Measurements from ENCODE around the gene SUN2. TPM values are rescaled to one million over a fixed set of nuclear protein-coding genes. Genes with fewer than 3 reads are reported as not detected.

Gene SUN2
- total and polyA plus RNA-seq, 4 donors: 58.6 to 220 (median 107) TPM

DNA sequence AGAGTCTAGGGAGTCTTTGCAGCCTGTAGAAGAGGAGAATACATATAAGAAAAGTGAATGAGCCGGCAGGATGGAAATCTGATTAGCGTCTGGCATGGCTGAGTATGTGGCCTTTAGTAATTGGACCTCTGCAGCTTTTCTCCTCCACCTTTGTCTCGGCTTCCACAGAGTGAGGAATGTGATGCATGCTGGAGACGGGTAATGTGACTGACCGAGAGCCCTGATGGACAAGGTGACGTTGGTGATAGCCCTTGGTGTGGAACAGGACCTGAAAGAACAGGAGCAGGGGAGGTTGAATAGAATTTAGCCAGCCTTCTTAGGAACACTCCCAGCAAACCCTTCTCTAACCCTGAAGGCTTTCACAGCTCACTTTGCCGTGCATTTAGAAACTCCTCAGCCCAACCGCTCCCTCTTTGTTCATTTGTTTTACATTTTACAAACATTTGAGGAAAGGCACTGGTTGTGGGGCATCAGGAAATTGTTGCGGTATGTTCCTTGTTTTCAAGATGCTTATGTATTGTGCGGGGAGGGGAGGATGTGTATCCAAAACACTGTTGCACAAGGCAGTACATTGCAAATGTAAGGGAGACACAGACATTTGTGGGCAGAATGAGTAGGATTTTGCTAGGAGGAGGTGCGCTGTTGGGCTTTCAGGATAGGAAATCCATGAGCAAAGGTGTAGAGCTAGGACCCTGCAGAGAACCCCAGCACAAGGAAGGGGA is 43.2 kb downstream of the SUN2 start:
- ATAC-seq (ENCODE audit: insufficient read depth, low FRiP score) (no peak), DNase-seq (no peak)
- Histone ChIP-seq H3K27ac (ENCODE audit: low read depth in 1 of 2, low read length in 1 of 2) (no peak overlapping the region), H3K9me3 (ENCODE audit: control insufficient read depth in 4 of 4, insufficient read depth in 3 of 4, low read length in 3 of 4) (peaks cover 0 to 1% (median 0%) of the 10 kb centered on the region in 4 donors), H3K27me3 (ENCODE audit: control insufficient read depth in 3 of 3, insufficient read depth in 3 of 3, low read length in 2 of 3) (no peaks in the 10 kb centered on the region), H3K9ac (ENCODE audit: insufficient read depth in 1 of 2, low read length in 2 of 2) (no peak overlapping the region), H3K36me3 (ENCODE audit: control insufficient read depth in 4 of 4, insufficient read depth in 4 of 4, low read length in 4 of 4) (peaks cover 9 to 19% (median 16%) of the 10 kb centered on the region in 4 donors), H3K4me1 (ENCODE audit: control insufficient read depth in 5 of 5, insufficient read depth in 5 of 5, low read length in 5 of 5) (peaks cover 0 to 22% (median 8%) of the 10 kb centered on the region in 5 donors), H3K4me3 (no peak overlapping the region)
- TF ChIP-seq, protein P1, sequence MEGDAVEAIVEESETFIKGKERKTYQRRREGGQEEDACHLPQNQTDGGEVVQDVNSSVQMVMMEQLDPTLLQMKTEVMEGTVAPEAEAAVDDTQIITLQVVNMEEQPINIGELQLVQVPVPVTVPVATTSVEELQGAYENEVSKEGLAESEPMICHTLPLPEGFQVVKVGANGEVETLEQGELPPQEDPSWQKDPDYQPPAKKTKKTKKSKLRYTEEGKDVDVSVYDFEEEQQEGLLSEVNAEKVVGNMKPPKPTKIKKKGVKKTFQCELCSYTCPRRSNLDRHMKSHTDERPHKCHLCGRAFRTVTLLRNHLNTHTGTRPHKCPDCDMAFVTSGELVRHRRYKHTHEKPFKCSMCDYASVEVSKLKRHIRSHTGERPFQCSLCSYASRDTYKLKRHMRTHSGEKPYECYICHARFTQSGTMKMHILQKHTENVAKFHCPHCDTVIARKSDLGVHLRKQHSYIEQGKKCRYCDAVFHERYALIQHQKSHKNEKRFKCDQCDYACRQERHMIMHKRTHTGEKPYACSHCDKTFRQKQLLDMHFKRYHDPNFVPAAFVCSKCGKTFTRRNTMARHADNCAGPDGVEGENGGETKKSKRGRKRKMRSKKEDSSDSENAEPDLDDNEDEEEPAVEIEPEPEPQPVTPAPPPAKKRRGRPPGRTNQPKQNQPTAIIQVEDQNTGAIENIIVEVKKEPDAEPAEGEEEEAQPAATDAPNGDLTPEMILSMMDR (IDR thresholded peaks at IDR 0.05; ENCODE audit: control extremely low read depth, extremely low read depth): no peak
- WGBS, 2 donors: 59 to 78% methylated on average over 11 of the region's 11 CpGs

DNA sequence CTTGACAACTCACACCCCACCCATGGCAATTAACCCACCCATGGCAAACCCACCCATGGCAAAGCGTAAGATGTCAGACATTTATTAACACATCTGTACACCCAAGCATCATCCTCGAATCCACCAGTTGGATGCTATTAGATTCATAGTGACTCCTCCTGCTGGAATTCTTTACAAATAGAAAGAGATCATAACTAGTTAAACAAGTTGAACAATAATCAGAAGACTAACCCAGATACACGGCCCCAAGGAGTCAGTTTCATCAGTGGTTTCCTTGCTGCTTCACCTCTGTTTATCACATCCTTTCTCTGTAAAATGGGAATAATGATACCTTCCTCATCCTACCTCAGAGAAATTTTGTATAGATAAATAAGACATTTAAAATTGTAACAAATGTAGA is 44.9 kb downstream of the SUN2 start:
- ATAC-seq (ENCODE audit: insufficient read depth, low FRiP score): no peak
- no peak for DNase-seq
- no peak overlapping the region for H3K27ac ChIP-seq (ENCODE audit: low read depth in 1 of 2, low read length in 1 of 2)
- H3K36me3 ChIP-seq (ENCODE audit: control insufficient read depth in 4 of 4, insufficient read depth in 4 of 4, low read length in 4 of 4): peaks cover 0 to 12% (median 2%) of the 10 kb centered on the region in 4 donors
- H3K27me3 ChIP-seq (ENCODE audit: control insufficient read depth in 3 of 3, insufficient read depth in 3 of 3, low read length in 2 of 3): no peaks in the 10 kb centered on the region
- TF ChIP-seq, protein P1 (IDR thresholded peaks at IDR 0.05; ENCODE audit: control extremely low read depth, extremely low read depth): no peak
- 81% methylated on average over 3 of the region's 3 CpGs for WGBS, 2 donors
- H3K9ac ChIP-seq (ENCODE audit: insufficient read depth in 1 of 2, low read length in 2 of 2): no peak overlapping the region
- H3K4me1 ChIP-seq (ENCODE audit: control insufficient read depth in 5 of 5, insufficient read depth in 5 of 5, low read length in 5 of 5): peaks cover 10 to 25% (median 18%) of the 10 kb centered on the region in 5 donors
- H3K4me3 ChIP-seq: no peak overlapping the region
- H3K9me3 ChIP-seq (ENCODE audit: control insufficient read depth in 4 of 4, insufficient read depth in 3 of 4, low read length in 3 of 4): no peaks in the 10 kb centered on the region

DNA sequence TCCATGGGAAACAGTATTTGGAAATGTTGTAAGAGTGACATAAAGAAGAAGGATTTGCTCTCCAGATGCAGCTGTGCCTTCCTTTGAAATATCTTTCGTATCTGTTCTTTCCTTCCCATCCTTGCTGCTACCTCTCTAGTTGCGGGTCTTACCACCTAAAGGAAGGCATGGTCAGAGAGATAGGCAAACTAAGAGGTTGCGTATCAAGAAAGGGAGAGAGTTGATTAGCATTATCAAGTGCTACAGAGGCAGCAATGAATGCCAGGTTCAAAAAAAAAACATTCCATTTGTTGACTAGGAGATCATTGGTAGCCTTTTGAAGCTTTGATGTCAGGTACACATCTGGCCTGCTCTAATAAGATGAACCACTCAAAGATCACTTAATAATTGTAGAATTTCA is 45.4 kb downstream of the SUN2 start:
- WGBS, 2 donors: 82 to 89% methylated on average over 3 of the region's 3 CpGs
- H3K36me3 ChIP-seq (ENCODE audit: control insufficient read depth in 4 of 4, insufficient read depth in 4 of 4, low read length in 4 of 4): peaks cover 0 to 12% (median 2%) of the 10 kb centered on the region in 4 donors
- no peak overlapping the region for H3K4me3 ChIP-seq
- ATAC-seq (ENCODE audit: insufficient read depth, low FRiP score): no peak
- no peak for DNase-seq
- H3K27ac ChIP-seq (ENCODE audit: low read depth in 1 of 2, low read length in 1 of 2): no peak overlapping the region
- peaks cover 10 to 25% (median 18%) of the 10 kb centered on the region in 5 donors for H3K4me1 ChIP-seq (ENCODE audit: control insufficient read depth in 5 of 5, insufficient read depth in 5 of 5, low read length in 5 of 5)
- no peaks in the 10 kb centered on the region for H3K9me3 ChIP-seq (ENCODE audit: control insufficient read depth in 4 of 4, insufficient read depth in 3 of 4, low read length in 3 of 4)
- H3K9ac ChIP-seq (ENCODE audit: insufficient read depth in 1 of 2, low read length in 2 of 2): no peak overlapping the region
- TF ChIP-seq, protein P1 (IDR thresholded peaks at IDR 0.05; ENCODE audit: control extremely low read depth, extremely low read depth): no peak
- no peaks in the 10 kb centered on the region for H3K27me3 ChIP-seq (ENCODE audit: control insufficient read depth in 3 of 3, insufficient read depth in 3 of 3, low read length in 2 of 3)
